Left lobe of liver (tissue), 2 donors: ENCODE measurements around the gene PNPLA8. TPM values are rescaled to one million over a fixed set of nuclear protein-coding genes. Genes with fewer than 3 reads are reported as not detected.
"Not testable (repeated sequence)": the region's sequence is repeated elsewhere in the genome, so short reads cannot be mapped to it uniquely, and the experiment has no call there.

Experiments used
- ATAC-seq: fragments of 200-7000 bp; cut with Tn5 transposase; one replicate; pipeline ENCODE4 v1.9.1; 2020; ENCODE audit warnings: mild to moderate bottlenecking, moderate library complexity
- DNase-seq: peaks from one replicate; pipeline ENCODE4 v3.0.0-alpha.2; 2020; ENCODE audit warnings: low spot score
- total RNA-seq: library from RNA; stranded (reverse); gene quantifications from one replicate; pipeline ENCODE4 v1.2.1, GENCODE V29; 2021
- donor health status: DM: no; HTN: no; CAD: no; lungs with moderate emphysema.
- donor health status: DM: no; HTN: yes; CAD: no.

Gene PNPLA8
- total RNA-seq, 1 donor from 2014 or later, result 12.9 TPM

GRCh38 chr7:108484137-108484536 lies 41.8 kb downstream of the PNPLA8 start:
- ATAC-seq (no peak), DNase-seq (no peak)

DNA sequence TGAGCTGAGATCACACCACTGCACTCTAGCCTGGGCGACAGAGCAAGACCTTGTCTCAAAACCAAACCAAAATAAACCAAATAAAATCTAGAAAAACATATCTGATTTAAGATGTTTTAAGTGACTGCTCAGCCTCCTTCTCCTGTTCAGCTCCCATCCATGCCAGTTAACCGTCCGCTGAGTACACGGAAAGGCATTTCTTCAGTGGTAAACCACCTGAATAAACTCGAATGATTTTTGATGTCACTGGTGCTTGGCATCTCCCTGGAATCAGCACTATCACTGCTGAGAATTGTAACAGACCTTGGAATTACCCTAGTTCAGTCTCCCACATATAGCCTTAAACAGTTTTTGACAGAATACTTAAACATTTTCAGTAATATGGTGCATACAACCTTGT lies 45.6 kb downstream of the PNPLA8 start:
- ATAC-seq, result no peak
- DNase-seq, result no peak

- ATAC-seq, result no peak
- DNase-seq, result no peak
Measured at GRCh38 chr7:108479751-108480150, 46.2 kb downstream of the PNPLA8 start.

- DNase-seq, result no peak
- ATAC-seq, result no peak
Measured at GRCh38 chr7:108479118-108479517, 46.8 kb downstream of the PNPLA8 start.

DNA sequence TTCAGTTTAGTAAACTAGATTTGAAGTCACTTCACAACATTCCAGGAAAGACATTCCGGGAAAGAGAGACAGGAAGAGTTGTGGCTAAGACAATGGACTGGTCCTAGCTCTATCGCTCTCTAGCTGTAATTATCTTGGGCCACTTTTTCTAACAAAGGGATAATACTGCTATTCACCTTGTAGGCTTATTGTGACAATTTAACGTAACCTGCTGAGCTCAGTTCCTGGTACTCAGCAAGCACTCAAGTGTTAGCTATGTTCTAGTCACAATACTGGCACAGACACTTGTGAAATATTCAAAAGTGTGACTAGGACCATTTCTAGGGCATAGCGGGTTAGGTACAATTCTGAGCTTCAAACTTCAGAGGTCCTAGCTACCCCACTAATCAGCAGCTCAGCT lies 57.7 kb downstream of the PNPLA8 start:
- DNase-seq, result no peak
- ATAC-seq, result no peak

- DNase-seq (no peak), ATAC-seq (no peak)
Measured at GRCh38 chr7:108467391-108467790, 58.5 kb downstream of the PNPLA8 start.

DNA sequence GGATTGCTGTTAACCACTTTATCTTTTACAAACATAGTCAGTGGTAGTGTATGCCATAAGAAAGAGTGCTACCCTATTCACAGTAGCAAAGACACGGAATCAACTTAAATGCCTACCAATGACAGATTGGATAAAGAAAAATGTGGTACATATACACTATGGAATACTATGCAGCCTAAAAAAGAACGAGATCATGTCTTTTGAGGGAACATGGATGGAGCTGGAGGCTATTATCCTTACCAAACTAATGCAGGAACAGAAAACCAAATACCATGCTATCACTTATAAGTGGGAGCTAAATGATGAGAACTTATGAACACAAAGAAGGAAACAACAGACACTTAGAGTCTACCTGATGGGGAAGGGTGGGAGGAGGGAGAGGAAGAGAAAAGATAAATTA lies 59.6 kb downstream of the PNPLA8 start:
- DNase-seq, ATAC-seq: not testable (repeated sequence)

DNA sequence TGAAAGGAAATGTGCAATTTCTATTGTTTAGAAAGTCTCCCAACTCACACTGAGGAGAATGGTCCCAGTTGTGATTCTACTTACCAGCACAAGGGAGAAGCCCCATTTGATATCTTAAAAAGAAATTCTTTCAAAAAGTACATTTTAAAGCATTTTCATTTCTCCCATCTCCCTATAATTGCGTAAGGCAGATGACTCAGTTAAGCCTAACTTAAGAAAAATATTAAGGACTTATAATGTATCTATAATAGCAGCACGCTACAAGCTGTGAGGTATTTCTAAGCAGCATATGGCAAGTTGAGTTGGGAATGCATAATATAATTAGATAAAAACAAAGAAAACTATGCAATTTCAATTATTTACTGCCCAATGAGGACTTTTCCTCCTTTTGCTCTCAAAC lies 61.2 kb downstream of the PNPLA8 start:
- ATAC-seq (no peak), DNase-seq (no peak)

GRCh38 chr7:108463613-108464012 lies 62.3 kb downstream of the PNPLA8 start:
- DNase-seq (no peak), ATAC-seq (no peak)

DNA sequence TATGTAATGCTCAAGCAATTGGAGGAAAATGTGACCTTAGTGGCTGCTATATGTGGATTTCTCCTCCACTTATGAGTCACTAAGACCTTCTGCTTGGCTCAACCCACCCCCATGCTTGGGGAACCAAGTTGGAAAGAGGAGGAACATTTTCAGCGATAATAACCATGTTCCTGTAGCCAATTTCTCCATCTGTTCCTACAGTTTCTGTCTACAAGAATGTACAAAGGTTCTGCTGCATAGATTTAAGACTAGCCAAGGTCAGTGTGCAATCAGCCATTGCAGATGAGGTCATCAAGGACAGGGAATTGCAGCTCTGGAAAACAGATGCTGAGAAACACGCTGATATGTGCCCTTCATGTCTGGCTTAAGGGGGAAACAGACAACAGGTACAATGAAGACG lies 64.1 kb downstream of the PNPLA8 start:
- no peak for DNase-seq
- ATAC-seq, result no peak

DNA sequence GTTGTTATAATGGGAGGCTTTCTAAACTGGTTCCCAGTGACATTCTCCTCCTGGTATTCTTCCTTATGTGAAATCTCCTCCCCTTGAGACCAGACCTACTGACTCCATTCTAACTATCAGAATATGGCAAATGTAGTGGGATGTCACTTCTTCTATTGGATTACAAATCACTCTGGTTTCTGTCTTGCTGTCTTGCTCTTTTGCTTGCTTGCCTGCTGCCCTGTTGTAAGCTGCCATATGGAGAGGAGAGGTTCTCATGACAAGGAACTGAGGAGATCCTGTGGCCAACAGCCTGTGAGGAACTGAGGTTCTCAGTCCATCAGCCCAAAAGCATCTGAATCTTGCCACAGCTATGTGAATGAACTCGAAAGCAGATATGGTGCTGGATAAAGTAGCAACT lies 65.0 kb downstream of the PNPLA8 start:
- no peak for ATAC-seq
- DNase-seq, result no peak

GRCh38 chr7:108459922-108460551 lies 65.9 kb downstream of the PNPLA8 start:
- no peak for DNase-seq

GRCh38 chr7:108457871-108458270 lies 68.1 kb downstream of the PNPLA8 start:
- ATAC-seq (no peak), DNase-seq (no peak)

More at GRCh38 chr7:108459922-108460551, 65.9 kb downstream of the PNPLA8 start:
- peak; percentile 77 for ATAC-seq

- no peak for DNase-seq
- no peak for ATAC-seq
Measured at GRCh38 chr7:108456845-108457540, 68.9 kb downstream of the PNPLA8 start.

- DNase-seq (no peak), ATAC-seq (peak; percentile 38)
Measured at GRCh38 chr7:108455998-108456677, 69.8 kb downstream of the PNPLA8 start, which contains the start of gene NRCAM. Gene NRCAM, minus strand, starts transcription at chr7:108456436. Its CDS starts 216,372 bp downstream, at chr7:108240064.

DNA sequence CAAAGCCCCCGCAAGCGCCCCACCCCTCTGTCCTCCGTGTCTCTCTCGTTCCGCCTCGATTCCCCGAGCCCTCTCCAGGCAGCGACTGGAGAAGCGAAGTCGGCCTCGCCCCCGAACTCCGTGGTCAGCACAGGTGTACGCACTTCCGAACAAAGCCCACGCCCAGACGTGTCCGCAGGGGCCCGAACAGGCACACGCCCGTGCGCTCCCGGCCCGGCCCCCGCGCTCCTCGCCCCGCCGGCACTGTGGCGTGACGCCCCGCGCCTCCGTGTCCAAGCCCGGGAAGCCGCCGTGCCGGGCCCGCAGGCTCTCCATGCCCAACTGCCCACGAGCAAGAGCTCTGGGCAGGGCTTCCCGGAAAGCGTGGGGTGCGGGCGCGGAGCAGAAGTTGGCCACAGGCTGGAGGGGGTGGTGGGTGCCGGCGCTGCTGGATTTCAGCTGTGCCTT lies 70.4 kb downstream of the PNPLA8 start:
- ATAC-seq (peak; percentile 32), DNase-seq (no peak)

- no peak for DNase-seq
- ATAC-seq, result peak; percentile 10
Measured at GRCh38 chr7:108454674-108455550, 71.0 kb downstream of the PNPLA8 start.

- ATAC-seq, result no peak
- no peak for DNase-seq
Measured at GRCh38 chr7:108454317-108454673, 71.6 kb downstream of the PNPLA8 start.

- no peak for ATAC-seq
- DNase-seq, result no peak
Measured at GRCh38 chr7:108453320-108453719, 72.6 kb downstream of the PNPLA8 start.

- no peak for DNase-seq
Measured at GRCh38 chr7:108452707-108453106, 73.2 kb downstream of the PNPLA8 start.

DNA sequence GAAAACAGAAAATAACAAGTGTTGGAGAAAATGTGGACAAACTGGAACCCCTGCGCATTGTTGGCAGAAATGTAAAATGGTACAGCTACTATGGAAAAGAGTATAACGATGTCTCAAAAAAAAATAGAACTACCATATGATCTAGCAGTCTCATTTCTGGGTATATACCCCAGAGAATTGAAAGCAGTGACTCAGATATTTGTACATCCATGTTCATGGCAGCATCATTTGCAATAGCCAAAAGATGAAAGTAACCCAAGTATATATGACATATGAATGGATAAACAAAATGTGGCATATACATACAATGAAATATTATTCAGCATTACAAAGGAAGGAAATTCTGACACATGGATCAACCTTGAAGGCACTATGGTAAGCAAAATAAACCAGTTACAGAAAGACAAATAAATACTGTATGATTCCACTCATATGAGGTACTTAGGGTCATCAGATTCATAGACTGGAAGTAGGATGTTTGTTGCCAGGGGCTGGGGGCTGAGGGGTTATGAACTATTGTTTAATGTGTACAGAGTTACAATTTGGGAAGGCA lies 74.6 kb downstream of the PNPLA8 start:
- DNase-seq, result no peak
- no peak for ATAC-seq

More at GRCh38 chr7:108452707-108453106, 73.2 kb downstream of the PNPLA8 start:
- ATAC-seq, result peak; percentile 66
